Hepatocyte (in vitro differentiated cells): ENCODE data around the gene LAMC2. TPM values are rescaled to one million over a fixed set of nuclear protein-coding genes. Genes with fewer than 3 reads are reported as not detected.
A peak's percentile ranks its signal among the peaks of the same experiment; 100 is the strongest.

Experiments
- DNase-seq: peaks from one replicate; pipeline ENCODE4 v3.0.0-alpha.2; 2016; ENCODE audit warnings: low spot score
- H2AFZ ChIP-seq: fragments of 200-600 bp; sonication (generic); 2 replicates; pipeline ENCODE4 v1.6.0; 2016; ENCODE audit warnings: antibody characterized with exemption, mild to moderate bottlenecking
- H3K27ac ChIP-seq: fragments of 200-600 bp; sonication (generic); 2 replicates; pipeline ENCODE4 v1.5.1; 2016; ENCODE audit warnings: mild to moderate bottlenecking
- H3K27me3 ChIP-seq: fragments of 200-600 bp; sonication (generic); 2 replicates; pipeline ENCODE4 v1.6.1; 2016
- H3K36me3 ChIP-seq: fragments of 200-600 bp; sonication (generic); replicated peaks from 2 replicates; pipeline ENCODE4 v1.5.1; 2016; ENCODE audit warnings: low read depth; ENCODE audit not compliant: insufficient read depth
- H3K4me1 ChIP-seq: fragments of 200-600 bp; sonication (generic); 2 replicates; pipeline ENCODE4 v1.5.1; 2016; ENCODE audit warnings: mild to moderate bottlenecking, moderate library complexity; ENCODE audit not compliant: insufficient read depth
- H3K4me2 ChIP-seq: fragments of 200-600 bp; sonication (generic); 2 replicates; pipeline ENCODE4 v1.6.0; 2016
- H3K4me3 ChIP-seq: fragments of 200-600 bp; sonication (generic); 2 replicates; pipeline ENCODE4 v1.5.1; 2016; ENCODE audit warnings: mild to moderate bottlenecking
- H3K79me2 ChIP-seq: fragments of 200-600 bp; sonication (generic); 2 replicates; pipeline ENCODE4 v1.6.0; 2017; ENCODE audit warnings: mild to moderate bottlenecking
- H3K9me2 ChIP-seq: fragments of 200-600 bp; sonication (generic); replicated peaks from 2 replicates; pipeline ENCODE4 v1.6.0; 2017; ENCODE audit warnings: mild to moderate bottlenecking; ENCODE audit not compliant: insufficient read depth
- H3K9me3 ChIP-seq: fragments of 200-600 bp; sonication (generic); 2 replicates; pipeline ENCODE4 v1.5.1; 2016; ENCODE audit warnings: low read depth, mild to moderate bottlenecking
- H4K20me1 ChIP-seq: fragments of 200-600 bp; sonication (generic); 2 replicates; pipeline ENCODE4 v1.6.0; 2016; ENCODE audit warnings: mild to moderate bottlenecking; ENCODE audit not compliant: insufficient read depth, poor library complexity, severe bottlenecking
- EZH2 ChIP-seq: fragments of 200-600 bp; sonication (generic); IDR thresholded peaks from 2 replicates; pipeline ENCODE4 v1.6.1; 2016; ENCODE audit warnings: antibody characterized with exemption, mild to moderate bottlenecking, borderline replicate concordance
- EZH2phosphoT487 ChIP-seq: fragments of 200-600 bp; sonication (generic); IDR thresholded peaks from one replicate; pipeline ENCODE4 v1.6.1; 2018; ENCODE audit warnings: antibody characterized with exemption, mild to moderate bottlenecking, low read depth, moderate library complexity; ENCODE audit not compliant: unreplicated experiment, severe bottlenecking
- WGBS: methylation state at CpG from one replicate; pipeline ENCODE4 v1.1.6; 2016; ENCODE audit warnings: low lambda C conversion rate; ENCODE audit errors: missing lambda C conversion rate; 5-methylcytosine and 5-hydroxymethylcytosine counted together
- polyA plus RNA-seq: library from polyadenylated mRNA; unstranded; fragments of >200 nt; fragmentation: Nextera tagmentation; extraction: Ambion mirVana; gene quantifications from 2 replicates; pipeline ENCODE4 v1.2.1, GENCODE V29; 2016
- total RNA-seq: library from RNA; depleted of rRNA; stranded (reverse); fragments of >200 nt; gene quantifications from 2 replicates; pipeline ENCODE4 v1.2.3, GENCODE V29; 2014
- TF ChIP-seq, protein P1 (sequence below): fragments of 200-600 bp; sonication (generic); IDR thresholded peaks from 2 replicates; pipeline ENCODE4 v1.5.1; 2016; ENCODE audit warnings: antibody characterized with exemption, mild to moderate bottlenecking; ENCODE audit not compliant: poor library complexity

Gene LAMC2
- total and polyA plus RNA-seq, 2 experiments from 2014 or later: 45.3 to 76.3 TPM

DNA sequence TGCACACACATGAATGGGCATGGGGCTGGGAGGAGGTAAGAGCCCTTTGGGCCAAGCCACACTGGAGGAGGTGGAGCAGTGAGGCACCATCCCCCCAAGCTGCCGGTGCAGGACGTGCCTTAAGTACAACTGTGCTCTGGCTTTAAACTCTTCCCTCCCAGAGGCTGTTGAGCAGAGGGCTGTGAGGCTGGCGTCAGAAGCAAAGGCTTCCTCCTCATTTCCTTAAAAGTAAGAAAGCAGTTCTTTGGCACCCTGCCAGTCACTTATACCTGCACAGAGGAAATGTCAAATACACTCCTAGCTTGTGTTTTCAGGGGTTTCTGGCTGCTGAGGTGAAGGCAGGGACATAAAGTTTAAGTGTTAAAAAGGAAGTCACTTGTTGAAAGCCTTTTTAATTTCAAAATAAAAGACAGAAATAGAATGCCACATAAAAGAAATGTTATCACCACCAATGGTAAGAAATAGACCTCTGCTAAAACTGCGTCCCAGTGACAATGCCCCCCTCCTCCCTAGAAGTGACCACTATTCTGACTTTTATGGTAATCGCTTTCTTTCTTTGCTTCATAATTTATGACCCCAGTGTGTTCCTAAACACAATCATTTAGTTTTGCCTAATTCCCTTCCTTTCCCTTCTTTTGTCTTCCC is 33.0 kb downstream of the LAMC2 start:
- H3K36me3 ChIP-seq: no peaks in the 10 kb centered on the region
- DNase-seq: peak; percentile 69
- 50% methylated on average over 5 of the region's 5 CpGs for WGBS
- H3K27ac ChIP-seq: no peak overlapping the region
- no peaks in the 10 kb centered on the region for H3K27me3 ChIP-seq
- no peak overlapping the region for H3K4me3 ChIP-seq
- H3K4me1 ChIP-seq: no peaks in the 10 kb centered on the region
- H3K4me2 ChIP-seq: no peak overlapping the region
- no peaks in the 10 kb centered on the region for H3K9me2 ChIP-seq
- TF ChIP-seq EZH2 (no peak), EZH2phosphoT487 (no peak)
- TF ChIP-seq, protein P1, sequence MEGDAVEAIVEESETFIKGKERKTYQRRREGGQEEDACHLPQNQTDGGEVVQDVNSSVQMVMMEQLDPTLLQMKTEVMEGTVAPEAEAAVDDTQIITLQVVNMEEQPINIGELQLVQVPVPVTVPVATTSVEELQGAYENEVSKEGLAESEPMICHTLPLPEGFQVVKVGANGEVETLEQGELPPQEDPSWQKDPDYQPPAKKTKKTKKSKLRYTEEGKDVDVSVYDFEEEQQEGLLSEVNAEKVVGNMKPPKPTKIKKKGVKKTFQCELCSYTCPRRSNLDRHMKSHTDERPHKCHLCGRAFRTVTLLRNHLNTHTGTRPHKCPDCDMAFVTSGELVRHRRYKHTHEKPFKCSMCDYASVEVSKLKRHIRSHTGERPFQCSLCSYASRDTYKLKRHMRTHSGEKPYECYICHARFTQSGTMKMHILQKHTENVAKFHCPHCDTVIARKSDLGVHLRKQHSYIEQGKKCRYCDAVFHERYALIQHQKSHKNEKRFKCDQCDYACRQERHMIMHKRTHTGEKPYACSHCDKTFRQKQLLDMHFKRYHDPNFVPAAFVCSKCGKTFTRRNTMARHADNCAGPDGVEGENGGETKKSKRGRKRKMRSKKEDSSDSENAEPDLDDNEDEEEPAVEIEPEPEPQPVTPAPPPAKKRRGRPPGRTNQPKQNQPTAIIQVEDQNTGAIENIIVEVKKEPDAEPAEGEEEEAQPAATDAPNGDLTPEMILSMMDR: no peak
- no peaks in the 10 kb centered on the region for H3K79me2 ChIP-seq
- H3K9me3 ChIP-seq: no peaks in the 10 kb centered on the region
- no peak overlapping the region for H2AFZ ChIP-seq
- no peaks in the 10 kb centered on the region for H4K20me1 ChIP-seq

DNA sequence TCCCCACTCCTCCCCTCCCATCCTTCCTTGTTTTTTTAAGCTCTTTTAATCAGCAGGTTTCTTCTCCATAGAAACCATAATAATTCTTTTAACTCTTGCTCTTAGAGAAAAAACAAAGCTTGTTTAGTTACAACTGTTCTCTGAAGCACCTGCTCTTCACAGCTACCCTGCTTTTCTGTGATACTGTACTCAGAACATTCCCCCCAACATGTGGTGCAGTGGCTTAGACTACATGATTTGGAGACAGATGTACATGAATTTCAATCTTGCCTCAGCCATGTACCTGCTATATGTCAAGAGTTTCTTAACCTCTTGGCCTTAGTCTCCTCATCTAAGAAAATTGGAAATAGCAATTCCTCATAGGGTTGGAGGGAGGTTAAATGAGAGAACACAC is 33.5 kb downstream of the LAMC2 start:
- Histone ChIP-seq H3K27ac (no peak overlapping the region), H3K36me3 (no peaks in the 10 kb centered on the region), H3K9me3 (no peaks in the 10 kb centered on the region), H3K4me2 (no peak overlapping the region), H3K4me3 (no peak overlapping the region), H3K79me2 (no peaks in the 10 kb centered on the region), H3K27me3 (no peaks in the 10 kb centered on the region), H3K9me2 (no peaks in the 10 kb centered on the region), H2AFZ (no peak overlapping the region), H3K4me1 (no peaks in the 10 kb centered on the region), H4K20me1 (no peaks in the 10 kb centered on the region)
- no peak for DNase-seq
- TF ChIP-seq EZH2phosphoT487 (no peak), EZH2 (no peak)
- TF ChIP-seq, protein P1: no peak

DNA sequence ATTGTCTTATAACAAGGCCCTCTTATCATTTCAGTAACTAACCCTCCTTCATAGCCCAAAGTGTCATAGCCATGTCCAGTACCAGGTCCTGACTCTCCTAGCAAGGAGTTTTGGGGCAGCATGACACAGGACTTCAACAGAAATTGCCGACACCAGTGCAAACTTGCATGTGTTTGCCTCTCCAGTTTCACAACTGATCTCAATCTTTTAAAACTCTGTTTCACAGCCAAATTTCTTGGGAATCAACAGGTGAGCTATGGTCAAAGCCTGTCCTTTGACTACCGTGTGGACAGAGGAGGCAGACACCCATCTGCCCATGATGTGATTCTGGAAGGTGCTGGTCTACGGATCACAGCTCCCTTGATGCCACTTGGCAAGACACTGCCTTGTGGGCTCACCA is 36.8 kb downstream of the LAMC2 start:
- Histone ChIP-seq H4K20me1 (no peaks in the 10 kb centered on the region), H3K9me3 (no peaks in the 10 kb centered on the region), H3K4me2 (no peak overlapping the region), H3K79me2 (no peaks in the 10 kb centered on the region), H3K9me2 (no peaks in the 10 kb centered on the region), H3K27ac (no peak overlapping the region), H3K27me3 (no peaks in the 10 kb centered on the region), H2AFZ (no peak overlapping the region), H3K36me3 (no peaks in the 10 kb centered on the region), H3K4me3 (no peak overlapping the region), H3K4me1 (no peaks in the 10 kb centered on the region)
- TF ChIP-seq, protein P1: no peak
- TF ChIP-seq EZH2 (no peak), EZH2phosphoT487 (no peak)
- 95% methylated on average over 3 of the region's 3 CpGs for WGBS
- DNase-seq: no peak
